Upper lobe of left lung (tissue), 6 donors: ENCODE data around the gene CD300LB. TPM values are rescaled to one million over a fixed set of nuclear protein-coding genes. Genes with fewer than 3 reads are reported as not detected.

ENCODE experiments used
- ATAC-seq, 2 donors: fragments of 200-7000 bp; cut with Tn5 transposase; one replicate each; pipeline ENCODE4 v1.9.1; 2022; ENCODE audit warnings: mild to moderate bottlenecking in 2 of 2, moderate library complexity in 2 of 2; ENCODE audit not compliant: low FRiP score in 2 of 2
- DNase-seq, 2 donors: peaks; one replicate each; pipeline ENCODE4 v3.0.0-alpha.2; 2019 to 2020
- H3K27ac ChIP-seq, 4 donors: fragments of 200-600 bp; sonication (generic); one replicate each; pipeline ENCODE4 v1.5.1; 2016 to 2019
- H3K27me3 ChIP-seq, 4 donors: fragments of 200-600 bp; sonication (generic); one replicate each; pipeline ENCODE4 v1.5.1; 2017 to 2019
- H3K36me3 ChIP-seq, 4 donors: fragments of 200-600 bp; sonication (generic); one replicate each; pipeline ENCODE4 v1.5.1; 2016 to 2019
- H3K4me1 ChIP-seq, 4 donors: fragments of 200-600 bp; sonication (generic); one replicate each; pipeline ENCODE4 v1.5.1; 2018 to 2019
- H3K4me3 ChIP-seq, 4 donors: fragments of 200-600 bp; sonication (generic); one replicate each; pipeline ENCODE4 v1.5.1; 2017 to 2019; ENCODE audit warnings: mild to moderate bottlenecking in 2 of 4, moderate library complexity in 1 of 4
- H3K9me3 ChIP-seq, 4 donors: fragments of 200-600 bp; sonication (generic); one replicate each; pipeline ENCODE4 v1.5.1; 2018 to 2019
- EP300 ChIP-seq, 4 donors: sonication (generic); formaldehyde crosslinking; IDR thresholded peaks; one replicate each; pipeline ENCODE4 v1.5.1; 2017; ENCODE audit warnings: antibody characterized with exemption in 4 of 4, control low read depth in 2 of 4
- POLR2A ChIP-seq, 4 donors: fragments of 450-650 bp; IDR thresholded peaks; one replicate each; pipeline ENCODE4 v1.5.1; 2016 to 2017; ENCODE audit warnings: antibody characterized with exemption in 4 of 4, mild to moderate bottlenecking in 2 of 4
- POLR2AphosphoS5 ChIP-seq, 2 donors: sonication (generic); formaldehyde crosslinking; IDR thresholded peaks; one replicate each; pipeline ENCODE4 v1.5.1; 2017; ENCODE audit warnings: antibody characterized with exemption in 2 of 2
- WGBS, 2 donors: methylation state at CpG; one replicate each; pipeline ENCODE4 v1.1.5; 2017 to 2018; 5-methylcytosine and 5-hydroxymethylcytosine counted together
- total RNA-seq, 6 donors: library from RNA; depleted of rRNA in 4 of 6; stranded (reverse); fragments of >200 nt in 4 of 6; gene quantifications; one replicate each; pipeline versions ENCODE4 v1.1.0 to v1.2.1, GENCODE V29; 2016 to 2021
- TF ChIP-seq, protein P1 (sequence below), 6 experiments: fragments of 450-650 bp in 4 of 6; fragments of 200-600 bp in 2 of 6; sonication (generic) in 2 of 6; IDR thresholded peaks; one replicate each; pipeline ENCODE4 v1.5.1; 2016 to 2019; ENCODE audit warnings: antibody characterized with exemption in 6 of 6
- donor health status: DM: no; HTN: no; CAD: no; lungs with moderate emphysema.
- donor health status: DM: no; HTN: yes; CAD: no; lungs with severe emphysema.

The CD300LB gene
- total RNA-seq, 6 donors from 2014 or later, result 0.49 to 3.1 (median 1.5) TPM

DNA sequence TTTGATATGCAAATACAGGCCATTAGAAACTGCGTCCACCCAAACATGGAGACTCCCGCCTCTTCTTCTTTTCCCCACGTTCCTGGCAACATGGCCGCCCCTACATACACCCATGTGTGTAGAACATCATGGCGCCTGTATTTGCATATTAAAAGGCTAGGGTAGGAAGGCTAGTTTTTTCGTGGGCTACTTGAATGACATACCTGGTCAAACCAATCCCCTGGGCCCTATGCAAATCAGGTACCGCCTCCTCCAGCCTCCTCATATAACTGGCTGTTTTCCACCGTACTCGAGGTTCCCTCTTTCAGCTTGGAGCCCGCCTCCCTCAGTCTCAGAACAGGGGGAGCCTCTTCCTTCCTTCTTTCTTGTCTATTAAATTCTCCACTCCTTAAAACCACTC, 840 bp upstream of the CD300LB start:
- H3K4me1 ChIP-seq, result no peaks in the 10 kb centered on the region
- H3K36me3 ChIP-seq, result no peaks in the 10 kb centered on the region
- 54 to 63% methylated on average over 10 of the region's 10 CpGs for WGBS, 2 donors
- no peaks in the 10 kb centered on the region for H3K27me3 ChIP-seq
- peak overlapping the region in 2 of 4 donors; percentile 72 to 81 for H3K27ac ChIP-seq
- peak overlapping the region in 3 of 4 donors; percentile 18 to 34 (median 26) for H3K4me3 ChIP-seq
- H3K9me3 ChIP-seq, result no peaks in the 10 kb centered on the region
- ATAC-seq, result peak; percentile 85 to 86
- TF ChIP-seq POLR2AphosphoS5 (IDR thresholded peaks at IDR 0.05), result peak; percentile 11 to 30
- TF ChIP-seq, protein P1, sequence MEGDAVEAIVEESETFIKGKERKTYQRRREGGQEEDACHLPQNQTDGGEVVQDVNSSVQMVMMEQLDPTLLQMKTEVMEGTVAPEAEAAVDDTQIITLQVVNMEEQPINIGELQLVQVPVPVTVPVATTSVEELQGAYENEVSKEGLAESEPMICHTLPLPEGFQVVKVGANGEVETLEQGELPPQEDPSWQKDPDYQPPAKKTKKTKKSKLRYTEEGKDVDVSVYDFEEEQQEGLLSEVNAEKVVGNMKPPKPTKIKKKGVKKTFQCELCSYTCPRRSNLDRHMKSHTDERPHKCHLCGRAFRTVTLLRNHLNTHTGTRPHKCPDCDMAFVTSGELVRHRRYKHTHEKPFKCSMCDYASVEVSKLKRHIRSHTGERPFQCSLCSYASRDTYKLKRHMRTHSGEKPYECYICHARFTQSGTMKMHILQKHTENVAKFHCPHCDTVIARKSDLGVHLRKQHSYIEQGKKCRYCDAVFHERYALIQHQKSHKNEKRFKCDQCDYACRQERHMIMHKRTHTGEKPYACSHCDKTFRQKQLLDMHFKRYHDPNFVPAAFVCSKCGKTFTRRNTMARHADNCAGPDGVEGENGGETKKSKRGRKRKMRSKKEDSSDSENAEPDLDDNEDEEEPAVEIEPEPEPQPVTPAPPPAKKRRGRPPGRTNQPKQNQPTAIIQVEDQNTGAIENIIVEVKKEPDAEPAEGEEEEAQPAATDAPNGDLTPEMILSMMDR (IDR thresholded peaks at IDR 0.05), result no peak
- TF ChIP-seq POLR2A (IDR thresholded peaks at IDR 0.05), result peak in 2 of 4 donors; percentile 47 to 80
- DNase-seq, result peak in 1 of 2 donors; percentile 79

DNA sequence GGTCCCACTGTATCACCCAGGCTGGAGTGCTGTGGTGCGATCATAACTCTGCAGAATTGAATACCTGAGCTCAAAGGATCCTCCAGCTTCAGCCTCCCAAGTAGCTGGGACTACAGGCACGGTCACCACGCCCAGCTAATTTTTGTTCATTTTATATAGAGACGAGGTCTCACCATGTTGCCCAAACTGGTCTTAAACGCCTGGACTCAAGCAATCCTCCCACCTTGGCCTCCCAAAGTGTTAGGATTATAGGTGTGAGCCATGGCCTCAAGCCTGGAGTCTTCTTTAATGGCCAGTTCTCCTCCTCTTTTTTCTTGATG, 484 bp downstream of the CD300LB start:
- Histone ChIP-seq H3K27ac (peak overlapping the region in 1 of 4 donors; percentile 81), H3K27me3 (no peaks in the 10 kb centered on the region), H3K4me3 (no peak overlapping the region), H3K9me3 (no peaks in the 10 kb centered on the region), H3K4me1 (no peaks in the 10 kb centered on the region), H3K36me3 (no peaks in the 10 kb centered on the region)
- ATAC-seq, result no peak
- DNase-seq, result peak in 1 of 2 donors; percentile 16
- WGBS, 2 donors, result 77 to 83% methylated on average over 5 of the region's 5 CpGs
- TF ChIP-seq, protein P1 (IDR thresholded peaks at IDR 0.05), result no peak
- TF ChIP-seq POLR2A (IDR thresholded peaks at IDR 0.05) (no peak), EP300 (IDR thresholded peaks at IDR 0.05) (no peak), POLR2AphosphoS5 (IDR thresholded peaks at IDR 0.05) (no peak)

DNA sequence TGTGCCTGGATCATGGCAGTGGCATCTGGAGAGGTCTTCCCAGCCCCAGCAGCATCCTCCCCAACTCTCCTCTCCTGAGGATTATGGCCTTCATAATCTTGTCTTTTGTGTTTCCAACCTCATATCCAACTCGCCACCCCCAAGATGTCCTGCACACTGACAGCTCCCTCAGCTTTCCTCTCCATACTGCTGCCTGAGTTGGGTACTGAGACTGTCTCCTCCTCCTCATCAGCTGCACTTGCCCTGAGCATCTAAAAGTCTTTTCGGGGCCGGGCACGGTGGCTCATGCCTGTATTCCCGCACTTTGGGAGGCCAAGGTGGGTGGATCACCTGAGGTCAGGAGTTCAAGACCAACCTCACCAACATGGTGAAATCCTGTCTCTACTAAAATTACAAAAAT, 2.0 kb downstream of the CD300LB start:
- H3K36me3 ChIP-seq, result no peaks in the 10 kb centered on the region
- TF ChIP-seq, protein P1 (IDR thresholded peaks at IDR 0.05), result no peak
- TF ChIP-seq POLR2AphosphoS5 (IDR thresholded peaks at IDR 0.05), result no peak
- TF ChIP-seq POLR2A (IDR thresholded peaks at IDR 0.05), result no peak
- TF ChIP-seq EP300 (IDR thresholded peaks at IDR 0.05), result no peak
- H3K9me3 ChIP-seq, result no peaks in the 10 kb centered on the region
- no peak overlapping the region for H3K4me3 ChIP-seq
- DNase-seq, result peak in 1 of 2 donors; percentile 11
- no peak for ATAC-seq
- no peaks in the 10 kb centered on the region for H3K4me1 ChIP-seq
- peak overlapping the region in 2 of 4 donors; percentile 58 to 80 for H3K27ac ChIP-seq
- no peaks in the 10 kb centered on the region for H3K27me3 ChIP-seq
- WGBS, 2 donors, result 83 to 88% methylated on average over 3 to 5 of the region's 5 CpGs

DNA sequence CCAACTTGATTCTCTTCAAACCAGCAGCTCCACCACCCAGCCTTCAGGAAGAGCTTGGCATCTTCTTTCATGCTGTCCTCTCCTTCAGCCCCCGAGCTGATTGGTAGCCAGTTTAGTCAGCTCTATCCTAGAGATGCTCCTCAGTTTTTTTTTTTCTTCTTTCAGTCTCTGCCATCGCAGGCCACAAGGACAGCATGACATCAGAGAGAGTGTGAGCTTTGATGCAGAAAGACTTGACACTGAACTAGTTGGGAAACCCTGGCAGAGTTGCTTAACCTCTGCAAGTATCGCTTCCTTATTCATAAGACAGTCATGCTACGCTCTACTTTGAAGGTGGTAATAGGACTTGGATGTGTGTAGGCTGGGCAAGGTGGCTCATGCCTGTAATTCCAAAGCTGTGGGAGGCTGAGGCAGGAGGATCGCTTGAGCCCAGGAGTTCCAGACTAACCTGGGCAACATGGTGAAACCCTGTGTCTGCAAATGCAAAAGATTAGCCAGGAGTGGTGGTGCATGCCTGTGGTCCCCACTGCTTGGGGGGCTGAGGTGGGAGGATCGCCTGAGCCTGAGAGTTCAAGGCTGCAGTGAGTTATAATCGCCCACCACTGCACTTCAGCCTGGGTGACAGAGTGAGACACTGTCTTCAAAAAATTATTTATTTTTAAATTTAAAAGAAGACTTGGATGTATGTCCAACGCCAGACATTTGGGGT, 2.6 kb downstream of the CD300LB start:
- Histone ChIP-seq H3K4me1 (no peaks in the 10 kb centered on the region), H3K9me3 (no peaks in the 10 kb centered on the region), H3K4me3 (no peak overlapping the region), H3K36me3 (no peaks in the 10 kb centered on the region), H3K27ac (peak overlapping the region; percentile 30 to 80 (median 46)), H3K27me3 (no peaks in the 10 kb centered on the region)
- peak in 1 of 4 donors; percentile 74 for TF ChIP-seq EP300 (IDR thresholded peaks at IDR 0.05)
- peak; percentile 37 to 82 for TF ChIP-seq POLR2AphosphoS5 (IDR thresholded peaks at IDR 0.05)
- TF ChIP-seq, protein P1 (IDR thresholded peaks at IDR 0.05), result no peak
- whole genome bisulfite sequencing, 2 donors, result 69 to 75% methylated on average over 8 of the region's 8 CpGs
- DNase-seq (peak in 1 of 2 donors; percentile 83), ATAC-seq (peak; percentile 20 to 65)

DNA sequence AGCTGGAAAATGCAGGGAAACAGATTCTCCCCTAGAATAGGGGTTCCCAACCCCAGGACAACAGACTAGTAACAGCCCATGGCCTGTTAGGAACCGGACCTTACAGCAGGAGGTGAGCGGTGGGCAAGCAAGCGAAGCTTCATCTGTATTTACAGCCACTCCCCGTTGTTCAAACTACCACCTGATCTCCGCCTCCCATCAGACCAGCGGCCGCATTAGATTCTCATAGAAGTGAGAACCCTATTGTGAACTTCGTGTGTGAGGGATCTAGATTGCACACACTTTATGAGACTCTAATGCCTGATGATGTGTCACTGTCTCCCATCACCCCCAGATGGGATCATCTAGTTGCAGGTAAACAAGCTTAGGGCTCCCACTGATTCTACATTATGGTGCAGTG, 3.5 kb downstream of the CD300LB start:
- Histone ChIP-seq H3K36me3 (no peaks in the 10 kb centered on the region), H3K9me3 (peaks cover 0 to 8% (median 2%) of the 10 kb centered on the region in 4 donors), H3K4me1 (no peaks in the 10 kb centered on the region), H3K27ac (peak overlapping the region in 3 of 4 donors; percentile 34 to 80 (median 44)), H3K4me3 (no peak overlapping the region), H3K27me3 (no peaks in the 10 kb centered on the region)
- no peak for ATAC-seq
- peak in 1 of 2 donors; percentile 12 for DNase-seq
- TF ChIP-seq POLR2A (IDR thresholded peaks at IDR 0.05), result no peak
- TF ChIP-seq, protein P1 (IDR thresholded peaks at IDR 0.05), result no peak
- TF ChIP-seq EP300 (IDR thresholded peaks at IDR 0.05), result no peak
- TF ChIP-seq POLR2AphosphoS5 (IDR thresholded peaks at IDR 0.05), result no peak
- WGBS, 2 donors, result 86 to 87% methylated on average over 8 of the region's 8 CpGs
